ENCODE results near the gene PDE6A. TPM values are rescaled to one million over a fixed set of nuclear protein-coding genes. Genes with fewer than 3 reads are reported as not detected.

The PDE6A gene
- total and polyA plus RNA-seq, 2 of the 13 experiments (the other 11 are each of a cell fraction or from before 2014, with no cell fraction given) = 0.01 TPM; not detected in 1

DNA sequence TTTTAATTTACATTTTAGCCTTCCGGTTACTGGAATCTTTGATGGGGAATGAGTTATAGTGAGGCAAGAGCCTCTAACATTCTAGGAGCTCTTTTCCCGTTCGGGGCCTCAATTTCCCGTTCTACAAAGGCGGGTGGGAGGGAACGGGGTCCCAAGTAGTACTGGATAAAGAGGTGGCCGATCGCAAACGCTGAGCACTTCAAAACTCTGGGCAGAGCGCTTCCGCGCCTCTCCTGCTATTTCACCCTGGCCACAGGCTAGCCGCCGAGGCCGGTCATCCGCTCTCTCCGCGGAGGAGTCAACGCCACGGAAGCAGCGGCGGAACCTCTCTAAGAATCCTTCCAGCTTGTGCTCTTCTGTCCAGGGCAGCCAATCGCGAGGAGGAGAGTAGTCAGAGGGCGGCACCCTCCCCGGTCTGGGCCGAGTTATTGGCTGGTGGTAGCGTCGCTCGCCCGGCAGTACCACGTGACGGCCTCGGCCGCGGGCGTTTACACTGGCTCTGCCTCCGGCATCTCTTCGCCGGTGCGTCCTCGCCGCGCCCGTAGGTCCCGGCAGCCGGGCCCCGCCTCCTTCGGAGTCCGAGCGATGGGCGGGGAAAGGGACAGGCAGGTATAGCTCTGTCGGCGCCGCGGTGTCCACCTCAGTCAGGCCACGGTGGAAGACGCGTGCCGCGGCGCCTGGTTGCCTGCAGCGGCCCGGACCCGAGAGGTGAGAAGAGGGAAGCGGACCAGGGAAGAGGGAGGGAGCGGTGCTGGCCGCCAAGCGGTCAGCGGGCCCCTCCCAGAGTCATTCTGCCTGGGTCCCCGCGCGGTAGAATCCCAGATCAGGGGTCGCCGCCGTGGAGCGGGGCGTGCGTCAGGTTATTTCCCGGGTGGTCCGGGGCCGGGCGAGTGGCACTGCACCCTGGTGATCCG is 15.9 kb upstream of the PDE6A start, which contains the start of gene SLC26A2 (continued):
- TF ChIP-seq ZBTB3 (CRISPR knock-in tag; IDR thresholded peaks at IDR 0.05; ENCODE audit: borderline replicate concordance, low read depth) = no peak
- peak; percentile 43; the same call in 1 of the 2 replicates for TF ChIP-seq SP5 (CRISPR knock-in tag; IDR thresholded peaks at IDR 0.05; ENCODE audit: borderline replicate concordance, low read depth)
- TF ChIP-seq ZFX (CRISPR knock-in tag; IDR thresholded peaks at IDR 0.05; ENCODE audit: low read depth) = peak; percentile 69; the same call in 1 of the 2 replicates
- TF ChIP-seq ZBTB21 (CRISPR knock-in tag; IDR thresholded peaks at IDR 0.05) = no peak
- TF ChIP-seq ZNF30 (CRISPR knock-in tag; IDR thresholded peaks at IDR 0.05) = no peak
- 0 out of 2 replicates have a peak, but pooled peaks have one; percentile 20 for TF ChIP-seq ATF2 (CRISPR knock-in tag; IDR thresholded peaks at IDR 0.05)
- TF ChIP-seq HDAC1 (CRISPR knock-in tag; IDR thresholded peaks at IDR 0.05) = peak; percentile 83
- peak; percentile 92 for TF ChIP-seq POGZ (CRISPR knock-in tag; IDR thresholded peaks at IDR 0.05)
- TF ChIP-seq SRSF1 (optimal IDR thresholded peaks at IDR 0.05; ENCODE audit: low read depth, low read length) = no peak
- TF ChIP-seq PAX8 (CRISPR knock-in tag; IDR thresholded peaks at IDR 0.05; ENCODE audit: borderline replicate concordance) = no peak
- TF ChIP-seq TP53 (CRISPR knock-in tag; conservative IDR thresholded peaks at IDR 0.05) = no peak
- TF ChIP-seq ZFP91 (CRISPR knock-in tag; IDR thresholded peaks at IDR 0.05; ENCODE audit: borderline replicate concordance) = peak; percentile 76; the same call in 1 of the 2 replicates
- peak; percentile 82 for TF ChIP-seq ZNF790 (CRISPR knock-in tag; IDR thresholded peaks at IDR 0.05; ENCODE audit: borderline replicate concordance)
- peak; percentile 94 for TF ChIP-seq KDM5B (CRISPR knock-in tag; IDR thresholded peaks at IDR 0.05; ENCODE audit: borderline replicate concordance)
- no peak for TF ChIP-seq ZNF331 (CRISPR knock-in tag; IDR thresholded peaks at IDR 0.05)
- TF ChIP-seq, protein P1, sequence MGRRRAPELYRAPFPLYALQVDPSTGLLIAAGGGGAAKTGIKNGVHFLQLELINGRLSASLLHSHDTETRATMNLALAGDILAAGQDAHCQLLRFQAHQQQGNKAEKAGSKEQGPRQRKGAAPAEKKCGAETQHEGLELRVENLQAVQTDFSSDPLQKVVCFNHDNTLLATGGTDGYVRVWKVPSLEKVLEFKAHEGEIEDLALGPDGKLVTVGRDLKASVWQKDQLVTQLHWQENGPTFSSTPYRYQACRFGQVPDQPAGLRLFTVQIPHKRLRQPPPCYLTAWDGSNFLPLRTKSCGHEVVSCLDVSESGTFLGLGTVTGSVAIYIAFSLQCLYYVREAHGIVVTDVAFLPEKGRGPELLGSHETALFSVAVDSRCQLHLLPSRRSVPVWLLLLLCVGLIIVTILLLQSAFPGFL (CRISPR knock-in tag; IDR thresholded peaks at IDR 0.05) = no peak
- no peak for TF ChIP-seq ZNF629 (CRISPR knock-in tag; conservative IDR thresholded peaks at IDR 0.05)
- 0 out of 2 replicates have a peak, but pooled peaks have one; percentile 30 for TF ChIP-seq HIVEP1 (CRISPR knock-in tag; IDR thresholded peaks at IDR 0.05)
- no peak for TF ChIP-seq ZNF101 (CRISPR knock-in tag; IDR thresholded peaks at IDR 0.05; ENCODE audit: borderline replicate concordance, low read depth)
- TF ChIP-seq ZNF724P (CRISPR knock-in tag; IDR thresholded peaks at IDR 0.05; ENCODE audit: borderline replicate concordance) = peak; percentile 60; the same call in 1 of the 2 replicates
- peak; percentile 71; the same call in 1 of the 2 replicates for TF ChIP-seq TMF1 (CRISPR knock-in tag; IDR thresholded peaks at IDR 0.05; ENCODE audit: low read depth)
- peak; percentile 85 for TF ChIP-seq GABPB1 (CRISPR knock-in tag; IDR thresholded peaks at IDR 0.05)
- TF ChIP-seq, protein P2, sequence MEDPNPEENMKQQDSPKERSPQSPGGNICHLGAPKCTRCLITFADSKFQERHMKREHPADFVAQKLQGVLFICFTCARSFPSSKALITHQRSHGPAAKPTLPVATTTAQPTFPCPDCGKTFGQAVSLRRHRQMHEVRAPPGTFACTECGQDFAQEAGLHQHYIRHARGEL (CRISPR knock-in tag; IDR thresholded peaks at IDR 0.05) = no peak
- no peak for TF ChIP-seq CBX5 (CRISPR knock-in tag; IDR thresholded peaks at IDR 0.05; ENCODE audit: borderline replicate concordance)
- no peak for TF ChIP-seq ZNF121 (CRISPR knock-in tag; IDR thresholded peaks at IDR 0.05)
- peak; percentile 76; the same call in 1 of the 2 replicates for TF ChIP-seq ZNF776 (CRISPR knock-in tag; IDR thresholded peaks at IDR 0.05)
